ENCODE results near the gene STUB1. TPM values are rescaled to one million over a fixed set of nuclear protein-coding genes. Genes with fewer than 3 reads are reported as not detected.

Gene STUB1
- total and polyA plus RNA-seq, 9 donors, result 70.7 to 115 (median 98.8) TPM

- Histone ChIP-seq H3K27ac (ENCODE audit: low read length) (no peak overlapping the region), H3K4me3 (ENCODE audit: low read length) (no peak overlapping the region), H3K27me3 (ENCODE audit: control insufficient read depth, insufficient read depth, low read length) (peaks cover 25% of the 10 kb centered on the region), H3K36me3 (ENCODE audit: control insufficient read depth, insufficient read depth, low read length) (peaks cover 53% of the 10 kb centered on the region), H3K4me1 (ENCODE audit: control insufficient read depth, insufficient read depth, low read length) (peaks cover 28% of the 10 kb centered on the region), H3K9me3 (replicated peaks; ENCODE audit: control insufficient read depth, low read depth, low read length) (no peaks in the 10 kb centered on the region)
- no peak for DNase-seq
- WGBS (ENCODE audit: insufficient coverage), result 94% methylated on average over 21 of the region's 21 CpGs
These were observed 7.4 kb upstream of the STUB1 start for GRCh38 chr16:672851-673250.

- H3K36me3 ChIP-seq (ENCODE audit: control insufficient read depth, insufficient read depth, low read length), result peaks cover 53% of the 10 kb centered on the region
- DNase-seq, result no peak
- H3K4me1 ChIP-seq (ENCODE audit: control insufficient read depth, insufficient read depth, low read length), result peaks cover 25% of the 10 kb centered on the region
- H3K9me3 ChIP-seq (replicated peaks; ENCODE audit: control insufficient read depth, low read depth, low read length), result no peaks in the 10 kb centered on the region
- no peak overlapping the region for H3K27ac ChIP-seq (ENCODE audit: low read length)
- no peak overlapping the region for H3K4me3 ChIP-seq (ENCODE audit: low read length)
- 87% methylated on average over 17 of the region's 18 CpGs for WGBS (ENCODE audit: insufficient coverage)
- peaks cover 29% of the 10 kb centered on the region for H3K27me3 ChIP-seq (ENCODE audit: control insufficient read depth, insufficient read depth, low read length)
These were observed 6.7 kb upstream of the STUB1 start for GRCh38 chr16:673399-673991.

- H3K36me3 ChIP-seq (ENCODE audit: control insufficient read depth, insufficient read depth, low read length), result peaks cover 50% of the 10 kb centered on the region
- no peaks in the 10 kb centered on the region for H3K9me3 ChIP-seq (replicated peaks; ENCODE audit: control insufficient read depth, low read depth, low read length)
- H3K4me3 ChIP-seq (ENCODE audit: low read length), result no peak overlapping the region
- WGBS (ENCODE audit: insufficient coverage), result 71% methylated on average over 13 of the region's 22 CpGs
- H3K4me1 ChIP-seq (ENCODE audit: control insufficient read depth, insufficient read depth, low read length), result peaks cover 24% of the 10 kb centered on the region
- no peak overlapping the region for H3K27ac ChIP-seq (ENCODE audit: low read length)
- DNase-seq, result no peak
- peaks cover 29% of the 10 kb centered on the region for H3K27me3 ChIP-seq (ENCODE audit: control insufficient read depth, insufficient read depth, low read length)
These were observed 5.9 kb upstream of the STUB1 start for GRCh38 chr16:674214-674881.

GRCh38 chr16:674968-675883 is 5.0 kb upstream of the STUB1 start, which contains the start of gene RHBDL1:
RHBDL1 (plus strand) TSS chr16:675671; CDS start chr16:675791, 120 bp downstream.
- no peak within 1 kb of the TSS for H3K4me3 ChIP-seq (ENCODE audit: low read length)
- no peak for DNase-seq
- peaks cover 42% of the 10 kb centered on the region for H3K36me3 ChIP-seq (ENCODE audit: control insufficient read depth, insufficient read depth, low read length)
- 4% methylated on average over 67 of the region's 73 CpGs for WGBS (ENCODE audit: insufficient coverage)
- peaks cover 29% of the 10 kb centered on the region for H3K27me3 ChIP-seq (ENCODE audit: control insufficient read depth, insufficient read depth, low read length)
- no peak within 1 kb of the TSS for H3K27ac ChIP-seq (ENCODE audit: low read length)
- no peaks in the 10 kb centered on the region for H3K9me3 ChIP-seq (replicated peaks; ENCODE audit: control insufficient read depth, low read depth, low read length)
- H3K4me1 ChIP-seq (ENCODE audit: control insufficient read depth, insufficient read depth, low read length), result peaks cover 25% of the 10 kb centered on the region

- Histone ChIP-seq H3K9me3 (replicated peaks; ENCODE audit: control insufficient read depth, low read depth, low read length) (no peaks in the 10 kb centered on the region), H3K27ac (ENCODE audit: low read length) (no peak overlapping the region), H3K36me3 (ENCODE audit: control insufficient read depth, insufficient read depth, low read length) (peaks cover 34% of the 10 kb centered on the region), H3K27me3 (ENCODE audit: control insufficient read depth, insufficient read depth, low read length) (peaks cover 29% of the 10 kb centered on the region), H3K4me1 (ENCODE audit: control insufficient read depth, insufficient read depth, low read length) (peaks cover 28% of the 10 kb centered on the region), H3K4me3 (ENCODE audit: low read length) (no peak overlapping the region)
- no peak for DNase-seq
- 51% methylated on average over 14 of the region's 25 CpGs for WGBS (ENCODE audit: insufficient coverage)
These were observed 4.2 kb upstream of the STUB1 start for GRCh38 chr16:675884-676564.

- H3K9me3 ChIP-seq (replicated peaks; ENCODE audit: control insufficient read depth, low read depth, low read length), result no peaks in the 10 kb centered on the region
- DNase-seq, result no peak
- H3K4me3 ChIP-seq (ENCODE audit: low read length), result no peak overlapping the region
- WGBS (ENCODE audit: insufficient coverage), result 88% methylated on average over 21 of the region's 21 CpGs
- H3K27me3 ChIP-seq (ENCODE audit: control insufficient read depth, insufficient read depth, low read length), result peaks cover 29% of the 10 kb centered on the region
- peaks cover 33% of the 10 kb centered on the region for H3K36me3 ChIP-seq (ENCODE audit: control insufficient read depth, insufficient read depth, low read length)
- H3K27ac ChIP-seq (ENCODE audit: low read length), result no peak overlapping the region
- H3K4me1 ChIP-seq (ENCODE audit: control insufficient read depth, insufficient read depth, low read length), result peaks cover 33% of the 10 kb centered on the region
These were observed 3.7 kb upstream of the STUB1 start for GRCh38 chr16:676565-676902.

GRCh38 chr16:676913-677312 is 3.3 kb upstream of the STUB1 start:
- Histone ChIP-seq H3K27me3 (ENCODE audit: control insufficient read depth, insufficient read depth, low read length) (peaks cover 29% of the 10 kb centered on the region), H3K4me1 (ENCODE audit: control insufficient read depth, insufficient read depth, low read length) (peaks cover 37% of the 10 kb centered on the region), H3K36me3 (ENCODE audit: control insufficient read depth, insufficient read depth, low read length) (peaks cover 34% of the 10 kb centered on the region), H3K9me3 (replicated peaks; ENCODE audit: control insufficient read depth, low read depth, low read length) (no peaks in the 10 kb centered on the region), H3K4me3 (ENCODE audit: low read length) (no peak overlapping the region), H3K27ac (ENCODE audit: low read length) (no peak overlapping the region)
- DNase-seq, result no peak
- whole genome bisulfite sequencing (ENCODE audit: insufficient coverage), result 60% methylated on average over 23 of the region's 23 CpGs

GRCh38 chr16:677316-678190 is 2.7 kb upstream of the STUB1 start:
- DNase-seq, result no peak
- Histone ChIP-seq H3K27ac (ENCODE audit: low read length) (no peak overlapping the region), H3K4me3 (ENCODE audit: low read length) (no peak overlapping the region), H3K36me3 (ENCODE audit: control insufficient read depth, insufficient read depth, low read length) (peaks cover 34% of the 10 kb centered on the region), H3K4me1 (ENCODE audit: control insufficient read depth, insufficient read depth, low read length) (peaks cover 38% of the 10 kb centered on the region), H3K27me3 (ENCODE audit: control insufficient read depth, insufficient read depth, low read length) (peaks cover 29% of the 10 kb centered on the region), H3K9me3 (replicated peaks; ENCODE audit: control insufficient read depth, low read depth, low read length) (no peaks in the 10 kb centered on the region)
- 51% methylated on average over 31 of the region's 57 CpGs for WGBS (ENCODE audit: insufficient coverage)

GRCh38 chr16:678209-678857 is 1.9 kb upstream of the STUB1 start:
- H3K36me3 ChIP-seq (ENCODE audit: control insufficient read depth, insufficient read depth, low read length), result peaks cover 34% of the 10 kb centered on the region
- DNase-seq, result no peak
- WGBS (ENCODE audit: insufficient coverage), result 65% methylated on average over 18 of the region's 21 CpGs
- no peaks in the 10 kb centered on the region for H3K9me3 ChIP-seq (replicated peaks; ENCODE audit: control insufficient read depth, low read depth, low read length)
- no peak overlapping the region for H3K4me3 ChIP-seq (ENCODE audit: low read length)
- peaks cover 29% of the 10 kb centered on the region for H3K27me3 ChIP-seq (ENCODE audit: control insufficient read depth, insufficient read depth, low read length)
- H3K27ac ChIP-seq (ENCODE audit: low read length), result no peak overlapping the region
- H3K4me1 ChIP-seq (ENCODE audit: control insufficient read depth, insufficient read depth, low read length), result peaks cover 44% of the 10 kb centered on the region

Measured in muscle of leg (tissue), 11 donors.